Ramos (cell line): ENCODE results near the gene RECQL.

Experiments used
- in situ Hi-C: fragments of 300-500 bp; cut with MboI; formaldehyde crosslinking; loops from one replicate; pipeline ENCODE4 v1.14.3; 2022; ENCODE audit warnings: low sequenced_read_pairs; ENCODE audit not compliant: unreplicated experiment

RECQL gene, protein sequence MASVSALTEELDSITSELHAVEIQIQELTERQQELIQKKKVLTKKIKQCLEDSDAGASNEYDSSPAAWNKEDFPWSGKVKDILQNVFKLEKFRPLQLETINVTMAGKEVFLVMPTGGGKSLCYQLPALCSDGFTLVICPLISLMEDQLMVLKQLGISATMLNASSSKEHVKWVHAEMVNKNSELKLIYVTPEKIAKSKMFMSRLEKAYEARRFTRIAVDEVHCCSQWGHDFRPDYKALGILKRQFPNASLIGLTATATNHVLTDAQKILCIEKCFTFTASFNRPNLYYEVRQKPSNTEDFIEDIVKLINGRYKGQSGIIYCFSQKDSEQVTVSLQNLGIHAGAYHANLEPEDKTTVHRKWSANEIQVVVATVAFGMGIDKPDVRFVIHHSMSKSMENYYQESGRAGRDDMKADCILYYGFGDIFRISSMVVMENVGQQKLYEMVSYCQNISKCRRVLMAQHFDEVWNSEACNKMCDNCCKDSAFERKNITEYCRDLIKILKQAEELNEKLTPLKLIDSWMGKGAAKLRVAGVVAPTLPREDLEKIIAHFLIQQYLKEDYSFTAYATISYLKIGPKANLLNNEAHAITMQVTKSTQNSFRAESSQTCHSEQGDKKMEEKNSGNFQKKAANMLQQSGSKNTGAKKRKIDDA

DNA sequence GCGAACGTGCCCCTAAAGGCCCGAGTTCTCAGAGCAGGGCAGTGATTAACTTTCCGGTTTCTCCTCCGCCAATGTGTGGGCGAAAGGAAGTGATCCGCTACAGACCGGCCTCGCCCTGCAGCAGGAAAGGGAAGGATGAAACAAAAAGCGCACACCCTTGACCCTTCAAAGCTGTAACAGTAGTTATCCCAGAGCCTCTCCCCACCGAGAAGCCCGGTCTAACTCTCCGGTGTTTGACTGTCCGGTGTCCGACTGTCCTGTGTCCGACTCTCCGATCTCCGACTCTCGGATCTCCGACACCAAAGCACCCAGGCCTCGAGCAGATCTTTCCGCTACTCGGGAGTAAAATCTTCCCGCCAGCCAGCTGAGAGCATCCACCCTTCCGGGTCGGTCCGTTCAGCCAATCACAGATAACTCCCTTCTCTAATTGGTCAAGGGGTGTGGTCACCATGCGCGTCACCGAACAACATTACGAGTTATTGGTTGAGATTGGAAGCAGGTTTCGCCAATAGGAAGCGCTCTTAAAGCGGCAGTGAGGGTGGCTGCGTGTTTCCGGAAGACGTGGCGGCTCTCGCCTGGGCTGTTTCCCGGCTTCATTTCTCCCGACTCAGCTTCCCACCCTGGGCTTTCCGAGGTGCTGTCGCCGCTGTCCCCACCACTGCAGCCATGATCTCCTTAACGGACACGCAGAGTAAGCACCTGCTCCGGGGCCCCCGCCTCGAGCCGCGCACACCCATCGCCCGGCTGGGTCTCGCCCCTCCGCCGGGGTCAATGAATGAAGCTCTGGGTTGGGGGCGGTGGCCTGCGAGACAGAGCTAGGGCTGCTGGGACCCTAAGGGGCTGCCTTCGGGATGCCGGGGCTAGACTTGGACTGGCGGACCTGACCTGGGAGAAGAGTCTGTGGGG is at the start of gene RECQL, which contains the start of gene GOLT1B:
RECQL (minus strand) TSS at position 378 of the 906 bp plus-strand sequence. CDS start 2,065 bp downstream, outside the sequence.
GOLT1B (plus strand) TSS at position 532 of the 906 bp plus-strand sequence; CDS start at position 667, 135 bp downstream.
- in situ Hi-C loops = no loop called here

DNA sequence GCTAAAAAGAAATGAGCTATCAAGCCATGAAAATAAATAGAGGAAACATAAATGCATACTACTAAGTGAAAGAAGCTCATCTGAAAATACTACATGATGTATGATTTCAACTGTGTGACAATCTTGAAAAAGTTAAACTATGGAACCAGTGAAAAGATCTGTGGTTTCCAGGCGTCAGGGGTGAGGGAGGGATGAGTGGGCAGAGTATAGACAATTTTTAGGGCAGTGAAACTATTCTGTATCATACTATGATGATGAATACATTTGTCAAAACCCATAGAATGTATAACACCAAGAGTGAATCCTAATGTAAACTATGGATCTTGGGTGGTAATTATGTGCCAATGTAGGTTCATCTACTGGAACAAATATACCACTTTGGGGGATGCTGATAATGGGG is 46.0 kb upstream of the RECQL start:
- in situ Hi-C loops = no loop called here

DNA sequence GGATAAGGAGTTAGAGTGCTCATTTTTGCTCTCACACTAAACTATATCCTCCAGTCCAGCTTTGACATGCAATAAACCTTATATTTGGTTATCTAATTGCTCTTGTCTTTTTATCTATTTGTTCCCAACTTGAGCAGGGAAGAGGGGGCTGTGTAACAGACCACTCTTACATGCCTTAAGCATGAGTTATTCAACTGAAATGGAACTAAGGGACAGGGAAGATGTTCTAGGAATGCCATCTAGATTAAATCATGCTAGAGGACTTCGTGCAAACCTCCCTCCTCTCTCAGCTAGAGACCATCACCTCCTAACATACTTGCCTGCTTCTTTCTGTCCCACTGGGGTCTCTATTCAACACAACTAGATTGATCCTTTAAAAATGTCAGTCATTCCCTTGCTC is 45.3 kb upstream of the RECQL start:
- in situ Hi-C loops = no loop called here

DNA sequence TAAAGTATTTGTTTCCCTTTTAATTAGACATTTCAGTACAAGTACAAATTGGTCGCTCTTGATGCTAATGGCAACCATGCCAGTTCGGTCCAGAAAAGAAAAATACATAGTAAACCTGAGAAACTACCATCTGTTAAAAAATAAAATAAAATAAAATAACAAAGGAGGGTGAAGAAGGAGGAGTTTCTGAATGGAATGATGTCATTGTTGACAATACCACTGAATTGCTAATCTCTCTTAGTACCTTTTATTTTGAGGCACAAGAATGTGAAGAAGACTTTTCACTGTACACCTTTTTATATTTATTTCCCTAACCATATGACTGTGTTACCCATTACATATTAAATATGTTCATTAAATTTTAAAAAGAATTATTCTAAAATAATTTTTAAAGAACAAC is 44.1 kb upstream of the RECQL start:
- in situ Hi-C loops = no loop called here

DNA sequence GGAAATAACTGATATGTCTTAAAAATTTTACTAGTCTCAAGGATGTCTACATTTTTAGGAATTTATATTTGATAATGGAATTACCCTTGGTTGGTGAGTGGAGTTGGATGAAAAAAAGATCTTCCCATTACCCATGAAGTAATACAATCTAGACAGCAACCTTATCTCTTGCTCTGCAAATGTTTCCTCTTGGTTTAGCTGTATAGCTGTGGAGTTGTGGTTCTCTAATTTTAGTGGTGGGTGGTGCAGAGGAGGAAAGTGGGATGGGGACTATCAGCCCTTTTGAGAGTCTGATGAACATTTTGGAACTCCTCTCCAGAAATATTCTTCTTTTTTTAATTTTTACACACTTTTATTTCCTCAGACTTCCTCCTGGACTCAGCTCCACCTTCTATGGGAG is 41.7 kb upstream of the RECQL start:
- in situ Hi-C loops = no loop called here

DNA sequence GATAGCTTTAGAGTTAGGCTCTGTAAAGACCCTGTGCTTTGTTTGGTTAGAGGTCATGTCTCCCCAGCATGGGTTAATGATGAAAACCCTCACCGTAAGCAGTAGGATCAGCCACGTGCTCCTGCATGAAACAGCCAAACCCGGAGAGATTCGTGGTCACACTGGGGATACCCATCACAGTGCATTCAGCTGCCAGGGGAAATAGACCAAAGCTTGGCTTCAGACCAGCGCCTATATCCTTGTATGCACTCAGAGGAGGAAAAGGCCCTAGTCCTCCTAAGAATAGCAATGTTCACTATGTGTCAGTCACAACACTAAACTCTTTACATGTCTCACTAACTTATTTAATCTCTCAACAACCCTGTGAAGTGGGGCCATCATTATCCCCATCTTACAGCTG is 41.0 kb upstream of the RECQL start:
- in situ Hi-C loops = no loop called here

DNA sequence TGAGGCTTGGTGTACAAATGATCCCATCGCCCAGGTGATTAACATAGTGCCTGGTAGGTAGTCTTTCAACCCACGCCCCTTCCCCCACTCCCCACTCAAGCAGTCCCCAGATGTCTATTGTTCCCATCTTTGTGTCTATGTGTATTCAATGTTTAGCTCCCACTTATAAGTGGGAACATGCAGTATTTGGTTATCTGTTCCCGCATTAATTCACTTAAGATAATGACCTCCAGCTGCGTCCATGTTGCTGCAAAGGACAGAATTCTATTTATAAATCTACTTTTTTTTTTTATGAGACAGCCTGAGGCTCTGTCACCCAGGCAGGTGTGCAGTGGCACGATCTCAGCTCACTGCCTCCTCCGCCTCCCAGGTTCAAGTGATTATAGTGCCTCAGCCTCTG is 40.3 kb upstream of the RECQL start:
- in situ Hi-C loops = no loop called here

DNA sequence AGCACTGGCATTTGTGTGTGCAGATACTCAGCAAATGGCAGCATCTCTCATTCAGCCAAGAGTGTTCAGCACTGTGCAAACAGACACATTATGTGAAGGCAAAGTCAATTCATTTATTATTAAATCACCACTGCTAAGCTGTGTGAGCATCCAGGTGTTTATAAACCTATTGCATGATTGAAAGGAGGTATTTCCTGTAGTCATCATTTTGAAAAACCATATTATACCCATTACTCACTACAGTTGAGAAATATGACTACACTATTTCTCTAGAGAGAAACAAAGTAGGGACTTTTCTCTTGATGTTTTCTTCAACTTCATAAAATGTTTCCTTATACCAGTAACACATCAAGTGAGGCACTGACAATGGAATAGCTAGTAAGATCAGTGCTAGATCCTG is 38.4 kb upstream of the RECQL start:
- in situ Hi-C loops = no loop called here

DNA sequence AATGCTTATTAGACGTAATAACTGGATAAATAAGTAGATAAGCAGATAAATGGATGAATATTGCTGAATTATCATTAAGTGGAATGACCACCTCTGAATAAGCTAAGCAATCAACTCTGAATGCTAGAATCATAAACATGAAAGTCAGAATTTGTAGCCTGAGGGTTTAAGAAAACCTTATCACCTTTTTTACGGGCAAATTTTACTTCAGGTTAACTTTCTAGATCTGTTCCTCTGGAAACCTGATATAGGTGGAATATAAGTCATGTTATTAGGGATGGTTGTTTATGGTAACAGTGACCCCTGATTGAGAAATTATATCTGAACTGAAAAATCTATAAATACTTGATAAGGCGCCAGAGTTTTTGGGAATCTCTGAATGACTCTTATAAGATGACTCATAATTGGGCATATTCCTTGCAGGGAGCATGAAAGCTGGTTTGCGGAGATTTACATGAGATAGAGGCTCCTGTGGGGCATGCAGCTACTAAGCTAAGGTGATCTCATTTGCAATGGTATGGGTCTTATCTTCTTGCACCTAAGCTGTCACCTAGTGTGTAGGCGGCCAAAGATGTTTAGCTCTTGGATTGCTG is 36.7 kb upstream of the RECQL start:
- in situ Hi-C loops = no loop called here

DNA sequence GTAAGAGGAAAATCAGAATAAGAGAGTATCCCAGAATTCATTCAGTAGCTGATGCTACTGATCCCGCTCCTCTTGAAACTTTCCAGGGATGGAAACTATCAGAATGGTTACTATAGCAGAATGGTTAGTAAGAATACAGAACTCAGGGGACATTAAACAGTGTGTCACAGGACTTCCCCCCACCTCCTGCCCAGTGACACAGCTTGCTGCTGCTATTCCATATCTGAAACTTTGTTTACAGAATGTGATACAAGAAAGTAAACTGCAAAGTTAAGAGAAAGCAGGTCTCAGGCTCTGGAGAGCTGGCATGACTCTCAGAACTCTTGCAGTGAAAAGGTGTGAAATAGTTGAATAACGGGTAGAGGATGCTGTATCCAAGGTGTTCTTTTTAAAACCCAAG is 28.0 kb upstream of the RECQL start:
- in situ Hi-C loops = no loop called here

DNA sequence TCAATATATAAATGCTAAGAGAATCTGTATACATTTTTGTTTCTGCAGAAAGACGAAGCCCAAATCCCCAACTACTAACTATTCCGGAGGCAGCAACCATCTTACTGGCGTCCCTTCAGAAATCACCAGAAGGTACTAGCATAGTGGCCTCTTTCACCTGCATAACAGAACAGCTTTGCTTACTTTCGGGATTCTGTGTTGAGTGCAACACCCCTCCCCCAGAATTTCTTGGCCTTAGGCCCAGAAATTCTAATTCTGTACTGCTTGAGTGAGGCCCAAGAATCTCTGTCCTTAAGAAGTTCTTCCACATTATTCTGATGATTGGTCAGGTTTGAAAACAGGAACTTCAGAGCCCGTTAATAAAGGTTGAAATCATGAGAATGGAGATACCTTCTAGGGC is 27.5 kb upstream of the RECQL start:
- in situ Hi-C loops = no loop called here

DNA sequence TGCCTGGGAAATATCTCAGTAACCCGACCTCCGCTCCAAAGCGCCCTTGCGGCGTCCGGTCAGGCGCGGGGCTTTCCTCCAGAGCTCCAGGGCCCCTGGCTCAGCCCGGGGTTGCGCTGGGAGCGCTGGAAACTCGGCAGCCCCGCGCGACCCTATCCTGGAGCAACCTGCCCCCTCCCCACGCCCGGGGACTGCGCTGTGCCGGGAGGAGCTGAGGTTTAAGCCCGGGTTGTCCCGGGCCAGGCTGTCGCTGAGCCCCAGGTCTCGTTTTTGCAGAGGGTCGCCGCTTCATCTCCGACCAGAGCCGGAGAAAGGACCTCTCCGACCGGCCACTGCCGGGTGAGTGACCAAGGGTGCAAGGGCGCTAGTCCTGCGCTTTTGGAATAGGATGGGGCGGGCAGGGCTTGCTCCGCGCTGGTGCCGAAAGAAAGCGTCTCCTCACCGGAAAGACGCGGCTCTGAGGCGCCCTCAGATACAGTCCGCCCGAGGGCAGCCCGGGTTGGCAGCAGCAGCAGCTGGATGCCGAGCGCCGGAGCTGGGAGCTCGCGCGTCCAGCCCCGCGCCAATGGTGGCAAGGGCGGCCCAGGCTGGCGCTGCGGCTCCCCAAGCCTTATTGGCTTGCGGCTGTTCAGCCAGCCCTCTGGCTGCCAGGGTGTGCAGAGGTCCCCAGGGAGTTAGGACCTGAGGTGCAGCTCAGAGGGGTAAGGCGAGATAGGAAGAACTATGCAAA is 26.2 kb upstream of the RECQL start:
- in situ Hi-C loops = no loop called here

DNA sequence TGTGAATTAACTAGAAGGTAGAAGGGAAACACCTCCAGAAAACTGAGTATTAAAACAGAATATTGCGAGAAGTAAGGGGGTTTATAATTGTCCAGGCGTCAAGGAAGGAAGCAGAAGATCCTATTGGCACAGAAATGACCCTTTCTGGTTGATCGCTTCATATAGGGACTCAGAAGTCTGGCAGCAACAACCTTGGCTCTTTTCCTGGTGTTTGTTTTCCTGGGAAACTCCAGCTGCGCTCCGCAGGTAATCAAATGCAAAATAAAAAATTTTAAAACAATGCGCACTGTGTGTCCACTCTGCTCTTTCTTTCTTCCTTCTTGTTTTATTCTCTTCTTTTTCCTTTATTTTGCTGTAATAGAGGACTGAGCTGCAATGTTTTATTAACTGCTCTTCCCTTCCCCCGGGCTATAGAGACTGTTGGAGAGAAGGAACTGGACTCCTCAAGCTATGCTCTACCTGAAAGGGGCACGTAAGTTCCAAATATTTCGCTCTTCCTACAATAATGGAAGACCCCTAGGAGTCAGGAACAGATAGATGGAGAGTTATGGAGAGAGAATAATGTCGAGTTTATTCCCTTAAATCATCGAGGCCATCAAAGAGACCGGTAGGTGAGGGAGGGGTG is 25.4 kb upstream of the RECQL start:
- in situ Hi-C loops = no loop called here

DNA sequence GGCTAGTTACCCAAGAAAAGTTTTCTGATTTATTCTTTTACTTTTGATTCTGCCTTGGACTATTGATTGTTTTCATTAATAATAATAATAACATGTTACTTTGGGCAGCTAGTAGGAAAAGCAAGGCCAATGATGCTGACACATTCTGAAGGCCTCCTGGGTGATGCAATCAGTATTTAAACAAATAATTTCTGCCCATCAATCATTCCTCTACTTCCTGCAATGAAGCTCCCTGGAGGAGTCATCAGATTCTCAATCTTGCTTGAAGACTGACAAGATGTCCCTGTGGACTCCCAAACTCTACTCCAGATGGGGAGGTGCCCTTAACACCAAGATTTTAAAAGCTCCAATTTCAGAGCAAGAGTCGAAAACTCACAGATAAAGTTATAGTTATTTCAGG is 24.6 kb upstream of the RECQL start, which contains the start of gene SPX:
SPX (plus strand) TSS at position 244 of the 400 bp plus-strand sequence. CDS start 177 bp downstream, outside the sequence.
- in situ Hi-C loops = no loop called here

DNA sequence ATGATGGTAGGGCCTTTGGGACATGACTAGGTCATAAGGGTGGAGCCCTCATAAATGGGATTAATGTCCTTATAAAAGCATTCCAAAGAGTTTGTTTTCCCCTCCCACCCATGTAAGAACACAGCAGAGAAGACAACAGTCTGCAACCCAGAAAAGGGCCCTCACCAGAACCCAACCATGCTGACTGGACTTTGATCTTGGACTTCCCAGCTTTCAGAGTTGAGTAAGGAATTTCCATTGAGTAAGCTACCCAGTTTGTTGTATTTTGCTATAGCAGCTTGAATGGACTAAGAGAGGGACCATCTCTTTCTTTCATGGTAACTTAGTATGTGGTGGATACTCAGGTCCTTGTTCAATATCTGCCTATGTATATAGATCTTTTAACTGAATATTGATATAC is 21.7 kb upstream of the RECQL start:
- in situ Hi-C loops = no loop called here

DNA sequence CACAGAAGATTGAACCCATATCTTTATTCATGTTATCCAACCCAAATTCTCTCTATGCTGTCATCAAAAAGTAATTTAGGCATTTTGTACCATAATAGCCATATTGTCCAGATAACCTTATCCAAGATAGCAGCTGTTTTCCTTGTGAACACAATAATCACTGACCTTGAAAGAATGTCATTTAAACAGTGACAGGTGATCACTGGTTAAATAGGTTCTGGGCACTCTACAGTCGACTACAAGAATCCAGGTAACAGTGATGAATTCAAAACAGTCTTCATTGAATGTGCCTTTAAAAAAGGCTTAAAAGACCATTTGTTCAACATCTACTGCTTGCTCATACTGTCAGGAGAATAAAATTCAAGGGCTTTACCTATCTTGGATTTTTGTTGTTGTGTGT is 20.1 kb upstream of the RECQL start:
- in situ Hi-C loops = no loop called here

DNA sequence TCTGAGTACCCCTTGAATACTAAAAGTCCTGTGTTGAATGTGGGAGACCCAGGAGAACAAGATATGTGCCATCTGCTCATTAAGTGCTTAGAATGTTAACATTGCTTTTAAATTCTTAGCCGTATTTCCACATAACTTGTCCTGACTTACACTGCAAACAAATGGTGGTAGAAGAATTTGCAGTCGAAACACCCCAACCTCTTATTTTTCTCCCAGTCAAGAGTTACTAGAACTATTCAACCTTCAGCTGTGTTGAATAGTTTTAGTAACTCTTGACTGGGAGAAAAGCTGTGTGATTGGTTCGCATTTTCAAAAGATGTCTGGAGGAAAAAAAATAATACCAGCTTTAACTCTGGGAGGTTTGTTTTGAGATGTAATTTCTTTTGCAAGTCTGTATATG is 17.0 kb upstream of the RECQL start:
- in situ Hi-C loops = no loop called here

DNA sequence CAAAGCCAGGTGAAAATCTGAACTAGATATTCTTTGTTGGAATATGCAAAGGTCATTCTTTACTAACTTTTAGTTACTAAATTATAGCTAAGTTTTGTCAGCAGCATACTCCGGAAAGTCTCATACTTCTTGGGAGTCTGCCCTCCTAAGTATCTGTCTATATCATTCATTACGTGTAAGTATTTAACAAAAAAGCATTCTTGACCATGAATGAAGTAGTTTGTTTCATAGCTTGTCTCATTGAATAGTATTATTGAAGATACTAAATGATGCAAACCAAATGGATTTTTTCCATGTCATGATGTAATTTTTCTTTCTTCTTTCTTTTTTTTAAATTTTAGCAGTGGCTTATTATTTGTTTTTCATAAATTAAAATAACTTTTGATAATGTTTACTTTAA is 14.8 kb upstream of the RECQL start:
- in situ Hi-C loops = no loop called here

DNA sequence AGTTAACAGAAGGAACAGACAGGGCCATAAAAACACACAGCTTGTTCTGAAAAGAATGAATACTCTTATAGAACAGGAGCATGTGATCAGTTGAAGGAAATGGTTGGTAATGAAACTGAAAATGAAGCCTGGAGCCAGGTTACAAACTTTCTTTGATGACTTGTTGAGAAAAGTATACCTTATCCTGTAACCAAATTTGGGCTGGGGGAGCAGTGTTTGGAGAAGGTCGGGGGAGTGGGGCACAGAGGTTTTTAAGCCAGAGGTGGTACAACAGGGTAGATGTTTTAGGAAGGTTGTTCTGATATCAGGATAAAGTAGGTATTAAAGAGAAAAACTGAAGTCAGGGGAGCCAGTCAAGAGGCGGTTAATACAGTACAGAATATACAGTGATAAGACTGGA is 8.3 kb upstream of the RECQL start:
- in situ Hi-C loops = no loop called here
